K562 (cell line): ENCODE data around the gene ALKBH3. TPM values are rescaled to one million over a fixed set of nuclear protein-coding genes. Genes with fewer than 3 reads are reported as not detected.

Experiments
- CREB3 ChIP-seq: fragments of 450-650 bp; conservative IDR thresholded peaks from 2 replicates; pipeline ENCODE4 v1.6.1; 2016; ENCODE audit warnings: missing genetic modification characterization, low read depth, mild to moderate bottlenecking, missing compliant biosample characterization, moderate library complexity
- ELF1 ChIP-seq: fragments of 200-800 bp; sonication (Bioruptor generic); IDR thresholded peaks from 2 replicates; pipeline ENCODE4 v1.6.1; 2016; ENCODE audit warnings: missing genetic modification characterization, missing compliant biosample characterization
- FUS ChIP-seq: fragments of 200-400 bp; formaldehyde crosslinking; optimal IDR thresholded peaks from 2 replicates; pipeline ENCODE3; 2017; ENCODE audit warnings: low read depth, low read length
- GATA2 ChIP-seq: sonication (generic); formaldehyde crosslinking; IDR thresholded peaks from 2 replicates; pipeline ENCODE4 v1.4.0; 2020; ENCODE audit warnings: mild to moderate bottlenecking, missing genetic modification reagents
- GATAD2A ChIP-seq: fragments of 450-650 bp; IDR thresholded peaks from 2 replicates; pipeline ENCODE4 v1.6.1; 2017
- L3MBTL2 ChIP-seq: fragments of 450-650 bp; IDR thresholded peaks from 2 replicates; pipeline ENCODE4 v1.6.1; 2016; ENCODE audit warnings: mild to moderate bottlenecking, moderate library complexity
- LEF1 ChIP-seq: fragments of 450-650 bp; IDR thresholded peaks from 2 replicates; pipeline ENCODE4 v1.6.1; 2016; ENCODE audit warnings: mild to moderate bottlenecking
- NFATC3 ChIP-seq: fragments of 450-650 bp; IDR thresholded peaks from 2 replicates; pipeline ENCODE4 v1.6.1; 2017; ENCODE audit warnings: mild to moderate bottlenecking
- NFE2 ChIP-seq: IDR thresholded peaks from 2 replicates; pipeline ENCODE4 v1.6.1; 2014; ENCODE audit warnings: antibody characterized with exemption, low read depth
- NONO ChIP-seq, 2 experiments: fragments of 200-400 bp in 1 of 2; fragments of 450-650 bp in 1 of 2; formaldehyde crosslinking in 1 of 2; IDR thresholded peaks; 2 replicates each; pipeline ENCODE4 v1.6.1; 2017; ENCODE audit warnings: low read depth in 2 of 2, mild to moderate bottlenecking in 2 of 2, moderate library complexity in 2 of 2, low read length in 1 of 2
- PHTF2 ChIP-seq: fragments of 250-450 bp; sonication (Bioruptor Pico); IDR thresholded peaks from 2 replicates; pipeline ENCODE4 v1.5.0; 2021; ENCODE audit warnings: mild to moderate bottlenecking
- TAF15 ChIP-seq: fragments of 200-400 bp; formaldehyde crosslinking; IDR thresholded peaks from 2 replicates; pipeline ENCODE4 v1.6.1; 2017; ENCODE audit warnings: mild to moderate bottlenecking, low read depth, low read length, moderate library complexity
- WHSC1 ChIP-seq: IDR thresholded peaks from one replicate; pipeline ENCODE4 v1.6.1; 2012; ENCODE audit warnings: low read length, control low read depth, inconsistent platforms
- ZBTB5 ChIP-seq: fragments of 450-650 bp; IDR thresholded peaks from 2 replicates; pipeline ENCODE4 v1.6.1; 2017; ENCODE audit warnings: antibody characterized with exemption
- ZBTB7A ChIP-seq: IDR thresholded peaks from 2 replicates; pipeline ENCODE4 v1.6.1; 2011; ENCODE audit warnings: low read depth, mild to moderate bottlenecking, low read length, moderate library complexity, borderline replicate concordance; ENCODE audit not compliant: control insufficient read depth
- ZNF436 ChIP-seq: fragments of 250-450, 450-650 bp; sonication (Bioruptor Pico); formaldehyde crosslinking; IDR thresholded peaks from 2 replicates; pipeline ENCODE4 v1.7.0; 2020; ENCODE audit warnings: mild to moderate bottlenecking
- ZNF444 ChIP-seq: fragments of 250-450 bp; sonication (Bioruptor Pico); IDR thresholded peaks from 2 replicates; pipeline ENCODE4 v1.4.0; 2020; ENCODE audit warnings: mild to moderate bottlenecking, moderate library complexity
- ZNF668 ChIP-seq: fragments of 250-450 bp; sonication (Bioruptor Pico); IDR thresholded peaks from 2 replicates; pipeline ENCODE4 v1.8.0; 2022; ENCODE audit warnings: mild to moderate bottlenecking, inconsistent platforms
- ZNF77 ChIP-seq: fragments of 250-450 bp; sonication (Bioruptor Pico); IDR thresholded peaks from 2 replicates; pipeline ENCODE4 v1.5.0; 2020
- polyA plus RNA-seq, 8 experiments: library from polyadenylated mRNA; depleted of rRNA in 4 of 8; stranded (reverse) in 5 of 8; unstranded in 3 of 8; fragments of >200 nt; fragmentation: Nextera tagmentation in 2 of 8; fragmentation: Illumina TruSeq in 1 of 8; extraction: Ambion mirVana in 2 of 8; extraction: Trizol in 1 of 8; gene quantifications; 2 replicates each; pipeline versions ENCODE4 v1.2.1 to v1.2.3, GENCODE V29; 2011 to 2014; ENCODE audit warnings: inconsistent platforms in 1 of 8, missing spikeins in 1 of 8
- total RNA-seq, 7 experiments: library from RNA; depleted of rRNA in 6 of 7; stranded (reverse); fragments of >200 nt in 6 of 7; fragmentation: Illumina TruSeq in 2 of 7; extraction: Trizol in 2 of 7; gene quantifications; 2 replicates each; pipeline versions ENCODE4 v1.2.1 to v1.2.3, GENCODE V29; 2011 to 2021; ENCODE audit warnings: low replicate concordance in 1 of 7
- TF ChIP-seq, protein P1 (sequence below): IDR thresholded peaks from 2 replicates; pipeline ENCODE4 v1.6.1; 2011; ENCODE audit not compliant: insufficient read length; ENCODE audit errors: extremely low read depth
- TF ChIP-seq, protein P2 (sequence below): sonication (generic); formaldehyde crosslinking; IDR thresholded peaks from 2 replicates; pipeline ENCODE4 v1.8.1; 2023; ENCODE audit warnings: mild to moderate bottlenecking, missing genetic modification reagents

Gene ALKBH3
- total and polyA plus RNA-seq, 9 of the 15 experiments (the other 6 are each of a cell fraction or from before 2014, with no cell fraction given) = 16.0 to 49.9 (median 36.5) TPM

GRCh38 chr11:43952401-43953342, 72.0 kb downstream of the ALKBH3 start (continued):
- TF ChIP-seq NFATC3 (no peak), CREB3 (tag) (peak; percentile 99), NONO (IDR thresholded peaks at IDR 0.05; ENCODE audit: low read depth in 2 of 2, low read length in 1 of 2) (no peak), GATAD2A (0 out of 2 replicates have a peak, but pooled peaks have one; percentile 49), TAF15 (no peak), FUS (no peak), ELF1 (tag) (peak; percentile 45; the same call in 1 of the 2 replicates), WHSC1 (no peak), ZBTB5 (no peak), ZBTB7A (peak; percentile 70), LEF1 (peak; percentile 93), NFE2 (0 out of 2 replicates have a peak, but pooled peaks have one; percentile 19), ZNF668 (CRISPR knock-in tag) (peak; percentile 99), GATA2 (CRISPR knock-in tag) (peak; percentile 88), L3MBTL2 (peak; percentile 52; the same call in 1 of the 2 replicates), ZNF436 (CRISPR knock-in tag) (no peak), PHTF2 (CRISPR knock-in tag) (peak; percentile 91; the same call in 1 of the 2 replicates), ZNF444 (CRISPR knock-in tag) (peak; percentile 89), ZNF77 (CRISPR knock-in tag) (0 out of 2 replicates have a peak, but pooled peaks have one; percentile 57)
- TF ChIP-seq, protein P1, sequence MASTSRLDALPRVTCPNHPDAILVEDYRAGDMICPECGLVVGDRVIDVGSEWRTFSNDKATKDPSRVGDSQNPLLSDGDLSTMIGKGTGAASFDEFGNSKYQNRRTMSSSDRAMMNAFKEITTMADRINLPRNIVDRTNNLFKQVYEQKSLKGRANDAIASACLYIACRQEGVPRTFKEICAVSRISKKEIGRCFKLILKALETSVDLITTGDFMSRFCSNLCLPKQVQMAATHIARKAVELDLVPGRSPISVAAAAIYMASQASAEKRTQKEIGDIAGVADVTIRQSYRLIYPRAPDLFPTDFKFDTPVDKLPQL = no peak
- TF ChIP-seq, protein P2, sequence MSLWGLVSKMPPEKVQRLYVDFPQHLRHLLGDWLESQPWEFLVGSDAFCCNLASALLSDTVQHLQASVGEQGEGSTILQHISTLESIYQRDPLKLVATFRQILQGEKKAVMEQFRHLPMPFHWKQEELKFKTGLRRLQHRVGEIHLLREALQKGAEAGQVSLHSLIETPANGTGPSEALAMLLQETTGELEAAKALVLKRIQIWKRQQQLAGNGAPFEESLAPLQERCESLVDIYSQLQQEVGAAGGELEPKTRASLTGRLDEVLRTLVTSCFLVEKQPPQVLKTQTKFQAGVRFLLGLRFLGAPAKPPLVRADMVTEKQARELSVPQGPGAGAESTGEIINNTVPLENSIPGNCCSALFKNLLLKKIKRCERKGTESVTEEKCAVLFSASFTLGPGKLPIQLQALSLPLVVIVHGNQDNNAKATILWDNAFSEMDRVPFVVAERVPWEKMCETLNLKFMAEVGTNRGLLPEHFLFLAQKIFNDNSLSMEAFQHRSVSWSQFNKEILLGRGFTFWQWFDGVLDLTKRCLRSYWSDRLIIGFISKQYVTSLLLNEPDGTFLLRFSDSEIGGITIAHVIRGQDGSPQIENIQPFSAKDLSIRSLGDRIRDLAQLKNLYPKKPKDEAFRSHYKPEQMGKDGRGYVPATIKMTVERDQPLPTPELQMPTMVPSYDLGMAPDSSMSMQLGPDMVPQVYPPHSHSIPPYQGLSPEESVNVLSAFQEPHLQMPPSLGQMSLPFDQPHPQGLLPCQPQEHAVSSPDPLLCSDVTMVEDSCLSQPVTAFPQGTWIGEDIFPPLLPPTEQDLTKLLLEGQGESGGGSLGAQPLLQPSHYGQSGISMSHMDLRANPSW (CRISPR knock-in tag) = no peak
